Measurements from ENCODE around the gene KRT73.

Gene KRT73

DNA sequence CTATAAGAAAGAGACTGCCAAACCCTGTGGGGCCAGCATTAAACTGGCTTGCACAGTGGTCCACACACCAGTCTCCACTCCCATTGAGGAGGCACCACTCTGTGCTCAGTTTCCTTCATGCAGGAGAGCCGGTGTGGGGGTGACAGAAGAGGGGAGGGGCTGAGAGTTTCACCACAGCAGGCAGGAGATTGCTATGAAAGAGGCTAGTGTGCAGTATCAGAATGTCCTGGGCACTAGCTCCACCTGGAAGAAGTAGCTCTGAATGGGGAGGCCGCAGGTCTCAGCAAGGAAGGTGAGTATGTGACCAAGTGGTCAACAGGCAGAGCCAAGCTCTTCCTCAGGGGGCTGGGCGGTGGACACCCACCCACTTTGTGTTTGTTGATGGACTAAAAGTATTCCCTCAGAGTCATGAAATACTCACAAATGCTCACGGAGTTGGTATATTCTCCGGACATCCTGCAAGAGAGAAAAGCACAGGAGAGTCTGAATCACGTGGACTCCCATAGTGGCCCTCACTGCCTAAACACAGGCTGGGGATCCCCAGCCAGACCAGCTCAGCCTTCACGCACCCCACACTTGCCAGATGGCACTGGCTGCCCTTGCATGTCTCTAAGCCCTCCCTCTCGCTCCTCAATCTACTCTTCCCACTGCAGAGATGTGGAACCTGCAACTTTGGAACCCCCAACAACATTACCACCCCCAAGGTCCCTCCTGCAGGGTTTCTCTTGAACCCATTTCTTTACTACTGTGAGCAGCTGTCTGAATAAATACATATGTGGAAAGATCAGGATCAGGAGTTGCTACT lies 9.3 kb downstream of the KRT73 start:
- DNase-seq (ENCODE audit: low read depth), result no peak
- TF ChIP-seq, protein P1, sequence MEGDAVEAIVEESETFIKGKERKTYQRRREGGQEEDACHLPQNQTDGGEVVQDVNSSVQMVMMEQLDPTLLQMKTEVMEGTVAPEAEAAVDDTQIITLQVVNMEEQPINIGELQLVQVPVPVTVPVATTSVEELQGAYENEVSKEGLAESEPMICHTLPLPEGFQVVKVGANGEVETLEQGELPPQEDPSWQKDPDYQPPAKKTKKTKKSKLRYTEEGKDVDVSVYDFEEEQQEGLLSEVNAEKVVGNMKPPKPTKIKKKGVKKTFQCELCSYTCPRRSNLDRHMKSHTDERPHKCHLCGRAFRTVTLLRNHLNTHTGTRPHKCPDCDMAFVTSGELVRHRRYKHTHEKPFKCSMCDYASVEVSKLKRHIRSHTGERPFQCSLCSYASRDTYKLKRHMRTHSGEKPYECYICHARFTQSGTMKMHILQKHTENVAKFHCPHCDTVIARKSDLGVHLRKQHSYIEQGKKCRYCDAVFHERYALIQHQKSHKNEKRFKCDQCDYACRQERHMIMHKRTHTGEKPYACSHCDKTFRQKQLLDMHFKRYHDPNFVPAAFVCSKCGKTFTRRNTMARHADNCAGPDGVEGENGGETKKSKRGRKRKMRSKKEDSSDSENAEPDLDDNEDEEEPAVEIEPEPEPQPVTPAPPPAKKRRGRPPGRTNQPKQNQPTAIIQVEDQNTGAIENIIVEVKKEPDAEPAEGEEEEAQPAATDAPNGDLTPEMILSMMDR (IDR thresholded peaks at IDR 0.05; ENCODE audit: insufficient read depth, low read depth, low read length, missing control alignments), result no peak
- H3K4me3 ChIP-seq (ENCODE audit: low read length), result no peak overlapping the region

DNA sequence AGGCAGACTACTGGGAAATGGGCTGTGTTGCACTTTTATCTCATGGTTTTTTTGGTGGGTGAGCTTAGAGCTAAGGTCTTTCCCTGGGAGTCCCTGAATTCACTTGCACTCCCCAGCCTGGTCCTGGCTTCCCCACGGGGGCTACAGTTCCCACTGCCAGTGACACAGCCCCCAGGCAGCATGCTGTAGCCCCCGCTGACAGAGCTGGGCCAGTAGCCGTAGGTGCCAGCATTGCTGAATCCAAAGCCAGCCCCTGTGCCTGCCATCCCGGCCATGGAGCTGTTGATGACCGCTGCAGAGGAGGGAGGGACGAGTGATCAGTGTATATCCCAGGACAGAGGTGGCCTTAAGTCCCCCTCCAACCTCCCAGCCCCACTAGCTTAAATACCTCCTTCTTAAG lies 10.2 kb downstream of the KRT73 start:
- no peak overlapping the region for H3K4me3 ChIP-seq (ENCODE audit: low read length)
- DNase-seq (ENCODE audit: low read depth), result no peak
- TF ChIP-seq, protein P1 (IDR thresholded peaks at IDR 0.05; ENCODE audit: insufficient read depth, low read depth, low read length, missing control alignments), result no peak

DNA sequence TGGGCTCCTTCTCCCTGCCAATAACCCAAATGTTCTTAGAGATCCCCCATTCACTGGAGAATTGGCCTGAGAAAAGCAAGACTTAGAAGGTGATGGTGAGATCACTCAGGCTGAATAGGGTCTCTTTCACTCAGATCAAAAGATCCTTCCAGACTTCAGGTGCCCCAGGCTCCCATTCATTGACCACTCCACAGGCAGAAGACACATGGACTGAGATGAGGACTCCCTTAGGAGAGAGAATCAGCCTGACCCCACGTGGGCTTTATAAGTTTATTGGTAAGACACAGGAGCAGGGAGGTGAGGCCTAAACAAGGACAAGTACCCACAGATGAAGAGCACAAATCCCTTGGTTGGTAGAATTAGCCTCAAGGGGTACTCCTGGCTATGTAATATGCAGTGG lies 11.0 kb downstream of the KRT73 start:
- DNase-seq (ENCODE audit: low read depth), result no peak
- H3K4me3 ChIP-seq (ENCODE audit: low read length), result no peak overlapping the region
- TF ChIP-seq, protein P1 (IDR thresholded peaks at IDR 0.05; ENCODE audit: insufficient read depth, low read depth, low read length, missing control alignments), result no peak

DNA sequence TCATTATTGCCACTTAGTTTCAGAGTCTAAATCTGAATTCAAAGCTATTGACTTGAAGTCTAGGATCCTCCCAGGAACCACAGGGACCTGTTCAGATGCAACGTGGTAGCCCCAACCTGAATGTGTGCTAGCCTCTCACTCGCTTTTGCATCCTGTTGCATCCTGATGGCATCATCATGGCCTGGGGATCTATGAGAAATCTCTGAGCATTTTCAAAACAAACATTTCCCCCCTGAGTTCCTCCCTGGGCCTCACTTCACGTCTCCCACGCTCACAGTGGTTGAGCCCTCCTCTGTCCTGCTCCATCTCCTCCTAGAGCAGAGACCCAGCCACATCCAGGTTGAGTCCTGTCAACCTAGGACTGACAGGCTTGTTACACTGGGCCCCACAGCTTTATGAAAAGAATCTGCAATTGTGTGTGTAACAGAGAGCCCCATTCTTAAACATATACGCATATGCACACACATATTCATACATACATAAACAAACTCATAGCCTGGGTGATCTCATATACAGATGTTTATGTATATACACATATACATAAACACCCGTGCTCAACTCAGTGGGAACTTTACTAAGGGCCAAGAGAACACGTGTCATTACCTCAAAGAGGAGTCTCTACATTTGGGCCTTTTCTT lies 11.7 kb downstream of the KRT73 start:
- TF ChIP-seq, protein P1 (IDR thresholded peaks at IDR 0.05; ENCODE audit: insufficient read depth, low read depth, low read length, missing control alignments), result no peak
- DNase-seq (ENCODE audit: low read depth), result no peak

DNA sequence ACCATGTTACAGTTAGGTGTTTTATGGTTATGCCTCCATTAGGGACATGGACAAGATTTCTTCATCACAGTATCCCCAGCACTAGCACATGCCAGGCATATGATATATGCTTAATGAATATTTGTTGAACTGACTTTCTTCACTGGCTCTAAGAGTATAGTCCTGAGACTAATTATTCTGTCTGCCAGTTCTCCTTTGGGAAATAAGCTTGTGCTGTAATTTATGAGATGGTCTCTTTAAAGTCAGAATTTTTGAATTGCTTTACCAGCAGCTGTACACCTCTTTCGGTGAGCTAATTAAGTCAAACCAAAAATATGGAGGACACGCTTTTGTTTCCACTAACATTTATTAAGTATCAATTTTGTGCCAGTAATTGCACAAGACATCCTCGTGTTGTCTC lies 12.3 kb downstream of the KRT73 start:
- TF ChIP-seq, protein P1 (IDR thresholded peaks at IDR 0.05; ENCODE audit: insufficient read depth, low read depth, low read length, missing control alignments), result no peak
- no peak for DNase-seq (ENCODE audit: low read depth)
- H3K4me3 ChIP-seq (ENCODE audit: low read length), result no peak overlapping the region

More for the DNA sequence above, 11.7 kb downstream of the KRT73 start:
- no peak overlapping the region for H3K4me3 ChIP-seq (ENCODE audit: low read length)

DNA sequence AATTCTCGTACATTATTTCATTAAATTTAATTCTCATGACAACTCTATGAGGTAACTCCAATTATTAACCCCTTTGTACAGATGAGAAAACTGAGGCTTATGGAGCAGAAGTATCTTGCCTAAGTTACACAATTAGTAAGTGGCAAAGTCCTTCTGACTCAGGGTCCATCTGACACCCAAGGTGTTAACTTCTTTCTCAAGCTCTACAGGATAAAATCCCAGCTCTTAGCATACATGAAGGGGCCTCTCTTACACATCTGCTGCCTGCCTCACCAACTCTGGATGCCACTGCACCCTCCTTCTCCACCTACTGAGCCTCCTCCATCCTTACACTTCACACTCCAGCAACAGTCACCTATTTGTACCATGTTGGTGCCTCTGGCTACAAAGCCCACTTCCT lies 12.8 kb downstream of the KRT73 start:
- TF ChIP-seq, protein P1 (IDR thresholded peaks at IDR 0.05; ENCODE audit: insufficient read depth, low read depth, low read length, missing control alignments), result no peak
- H3K4me3 ChIP-seq (ENCODE audit: low read length), result no peak overlapping the region
- DNase-seq (ENCODE audit: low read depth), result no peak
